ENCODE measurements around the gene TUBG1. TPM values are rescaled to one million over a fixed set of nuclear protein-coding genes. Genes with fewer than 3 reads are reported as not detected.

The TUBG1 gene
- total RNA-seq, 1 donor from 2014 or later: 30.3 TPM

GRCh38 chr17:42577140-42577531, 32.3 kb upstream of the TUBG1 start:
- Histone ChIP-seq H3K9me3 (no peaks in the 10 kb centered on the region), H3K27me3 (ENCODE audit: low read depth) (no peaks in the 10 kb centered on the region), H3K4me3 (peak overlapping the region; percentile 84), H3K27ac (peak overlapping the region; percentile 90), H3K36me3 (peaks cover 58% of the 10 kb centered on the region), H3K4me1 (peaks cover 23% of the 10 kb centered on the region)
- no peak for TF ChIP-seq CTCF (IDR thresholded peaks at IDR 0.05)
- intact Hi-C loops (cut with DNase I): no loop called here
- DNase-seq: no peak
- ATAC-seq: no peak

GRCh38 chr17:42577532-42578281, 31.8 kb upstream of the TUBG1 start, which contains the start of gene PSMC3IP:
Gene PSMC3IP, minus strand, starts transcription at chr17:42577729. Its CDS starts 43 bp downstream, at chr17:42577686.
- intact Hi-C loops (cut with DNase I): no loop called here
- peaks cover 58% of the 10 kb centered on the region for H3K36me3 ChIP-seq
- peak within 1 kb of the TSS; percentile 90 for H3K27ac ChIP-seq
- no peaks in the 10 kb centered on the region for H3K27me3 ChIP-seq (ENCODE audit: low read depth)
- H3K4me3 ChIP-seq: peak within 1 kb of the TSS; percentile 84
- TF ChIP-seq CTCF (IDR thresholded peaks at IDR 0.05): no peak
- DNase-seq (peak; percentile 96), ATAC-seq (peak; percentile 98)
- no peaks in the 10 kb centered on the region for H3K9me3 ChIP-seq
- peaks cover 19% of the 10 kb centered on the region for H3K4me1 ChIP-seq

GRCh38 chr17:42578282-42578869, 31.1 kb upstream of the TUBG1 start:
- Histone ChIP-seq H3K9me3 (no peaks in the 10 kb centered on the region), H3K36me3 (peaks cover 58% of the 10 kb centered on the region), H3K27me3 (ENCODE audit: low read depth) (no peaks in the 10 kb centered on the region), H3K27ac (peak overlapping the region; percentile 90), H3K4me3 (peak overlapping the region; percentile 84), H3K4me1 (peaks cover 19% of the 10 kb centered on the region)
- peak; percentile 79 for DNase-seq
- TF ChIP-seq CTCF (IDR thresholded peaks at IDR 0.05): peak; percentile 67
- intact Hi-C loops (cut with DNase I): no loop called here
- peak; percentile 86 to 87 for ATAC-seq

GRCh38 chr17:42579794-42580551, 29.5 kb upstream of the TUBG1 start:
- TF ChIP-seq CTCF (IDR thresholded peaks at IDR 0.05): no peak
- no peak for ATAC-seq
- intact Hi-C loops (cut with DNase I): no loop called here
- H3K27ac ChIP-seq: no peak overlapping the region
- no peaks in the 10 kb centered on the region for H3K27me3 ChIP-seq (ENCODE audit: low read depth)
- peaks cover 58% of the 10 kb centered on the region for H3K36me3 ChIP-seq
- no peaks in the 10 kb centered on the region for H3K9me3 ChIP-seq
- H3K4me1 ChIP-seq: peaks cover 22% of the 10 kb centered on the region
- no peak overlapping the region for H3K4me3 ChIP-seq
- DNase-seq: no peak

GRCh38 chr17:42581744-42582270, 27.7 kb upstream of the TUBG1 start:
- peaks cover 73% of the 10 kb centered on the region for H3K36me3 ChIP-seq
- H3K27me3 ChIP-seq (ENCODE audit: low read depth): no peaks in the 10 kb centered on the region
- H3K4me3 ChIP-seq: no peak overlapping the region
- H3K27ac ChIP-seq: no peak overlapping the region
- peaks cover 38% of the 10 kb centered on the region for H3K4me1 ChIP-seq
- intact Hi-C loops (cut with DNase I): no loop called here
- no peak for DNase-seq
- no peak for TF ChIP-seq CTCF (IDR thresholded peaks at IDR 0.05)
- ATAC-seq: no peak
- H3K9me3 ChIP-seq: no peaks in the 10 kb centered on the region
